Activated naive CD4-positive, alpha-beta T cell treated with anti-CD3 and anti-CD28 coated beads, Interleukin-2, amount 50 U/mL, for 24 hours (primary cell): ENCODE data around the gene ACOT2.
A peak's percentile ranks its signal among the peaks of the same experiment; 100 is the strongest.
"Not testable (repeated sequence)": the region's sequence is repeated elsewhere in the genome, so short reads cannot be mapped to it uniquely, and the experiment has no call there.

Experiments used
- H3K27ac Mint-ChIP-seq: one replicate; pipeline ENCODE4 v1.8.0; 2021; ENCODE audit warnings: mild to moderate bottlenecking, mixed read lengths
- H3K27me3 Mint-ChIP-seq: one replicate; pipeline ENCODE4 v1.8.0; 2021; ENCODE audit warnings: mixed read lengths
- H3K36me3 Mint-ChIP-seq: one replicate; pipeline ENCODE4 v1.8.0; 2021; ENCODE audit warnings: mixed read lengths
- H3K4me1 Mint-ChIP-seq: one replicate; pipeline ENCODE4 v1.8.0; 2021; ENCODE audit warnings: mixed read lengths
- H3K4me3 Mint-ChIP-seq: one replicate; pipeline ENCODE4 v1.8.0; 2021; ENCODE audit warnings: mild to moderate bottlenecking, mixed read lengths
- H3K9me3 Mint-ChIP-seq: one replicate; pipeline ENCODE4 v1.8.0; 2021; ENCODE audit warnings: mixed read lengths

ACOT2 gene

GRCh38 chr14:73590673-73591004, 21.6 kb downstream of the ACOT2 start:
- not testable (repeated sequence) for H3K4me1 Mint-ChIP-seq, H3K9me3 Mint-ChIP-seq, H3K27ac Mint-ChIP-seq, H3K27me3 Mint-ChIP-seq, H3K4me3 Mint-ChIP-seq, H3K36me3 Mint-ChIP-seq

- Mint-ChIP-seq H3K27me3 (no peaks in the 10 kb centered on the region), H3K4me3 (peak within 1 kb of the TSS; percentile 79), H3K36me3 (no peaks in the 10 kb centered on the region), H3K4me1 (peaks cover 5% of the 10 kb centered on the region), H3K27ac (peak within 1 kb of the TSS; percentile 46), H3K9me3 (no peaks in the 10 kb centered on the region)
These were observed 22.9 kb downstream of the ACOT2 start, which contains the start of gene ACOT4 for GRCh38 chr14:73591690-73592449. Gene ACOT4, plus strand, starts transcription at chr14:73591873. Its CDS starts 87 bp downstream, at chr14:73591960.

DNA sequence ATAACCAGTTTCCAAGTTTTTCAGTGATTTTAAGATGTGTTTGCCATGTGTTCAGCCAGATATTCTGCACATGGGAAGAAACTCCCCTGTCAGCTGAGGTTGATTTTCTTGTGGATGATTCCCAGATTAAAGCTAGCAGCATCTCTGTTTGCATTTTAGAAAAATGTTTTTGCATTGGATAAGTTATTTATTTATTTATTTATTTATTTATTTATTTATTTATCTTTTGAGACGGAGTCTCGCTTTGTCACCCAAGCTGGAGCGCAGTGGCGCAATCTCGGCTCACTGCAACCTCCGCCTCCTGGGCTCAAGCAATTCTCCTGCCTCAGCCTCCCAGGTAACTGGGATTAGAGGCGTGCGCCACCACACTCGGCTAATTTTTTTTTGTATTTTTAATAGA, 25.5 kb downstream of the ACOT2 start:
- Mint-ChIP-seq H3K9me3 (no peaks in the 10 kb centered on the region), H3K36me3 (no peaks in the 10 kb centered on the region), H3K27me3 (no peaks in the 10 kb centered on the region), H3K27ac (peak overlapping the region; percentile 30), H3K4me3 (no peak overlapping the region), H3K4me1 (peaks cover 5% of the 10 kb centered on the region)

GRCh38 chr14:73599499-73599898, 30.5 kb downstream of the ACOT2 start:
- H3K4me3 Mint-ChIP-seq: no peak overlapping the region
- no peak overlapping the region for H3K27ac Mint-ChIP-seq
- no peaks in the 10 kb centered on the region for H3K9me3 Mint-ChIP-seq

GRCh38 chr14:73602994-73603393, 34.0 kb downstream of the ACOT2 start:
- Mint-ChIP-seq H3K27me3 (no peaks in the 10 kb centered on the region), H3K4me3 (no peak overlapping the region), H3K9me3 (no peaks in the 10 kb centered on the region), H3K4me1 (no peaks in the 10 kb centered on the region), H3K36me3 (no peaks in the 10 kb centered on the region), H3K27ac (no peak overlapping the region)

More at GRCh38 chr14:73599499-73599898, 30.5 kb downstream of the ACOT2 start:
- Mint-ChIP-seq H3K4me1 (no peaks in the 10 kb centered on the region), H3K27me3 (no peaks in the 10 kb centered on the region), H3K36me3 (no peaks in the 10 kb centered on the region)

DNA sequence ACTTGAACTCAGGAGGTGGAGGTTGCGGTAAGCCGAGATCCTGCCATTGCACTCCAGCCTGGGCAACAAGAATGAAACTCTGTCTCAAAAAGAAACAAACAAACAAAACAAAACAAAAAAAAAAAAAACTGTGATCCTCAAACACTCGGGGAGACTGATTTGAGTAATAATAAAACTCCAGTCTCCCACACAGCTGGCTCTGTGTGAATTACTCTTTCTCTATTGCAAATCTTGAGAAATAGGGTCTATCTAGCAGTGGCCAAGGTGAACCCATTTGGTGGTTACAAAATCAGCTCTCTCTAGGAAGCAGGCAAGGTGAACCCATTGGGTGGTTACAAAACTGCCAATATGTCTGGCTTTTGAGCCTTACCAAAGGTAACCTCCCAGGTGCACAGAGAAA, 37.3 kb downstream of the ACOT2 start:
- Mint-ChIP-seq H3K4me3 (no peak overlapping the region), H3K27ac (no peak overlapping the region)

GRCh38 chr14:73607241-73607640, 38.2 kb downstream of the ACOT2 start:
- no peaks in the 10 kb centered on the region for H3K27me3 Mint-ChIP-seq
- H3K36me3 Mint-ChIP-seq: no peaks in the 10 kb centered on the region
- H3K4me1 Mint-ChIP-seq: no peaks in the 10 kb centered on the region
- H3K27ac Mint-ChIP-seq: no peak overlapping the region
- no peak overlapping the region for H3K4me3 Mint-ChIP-seq
- H3K9me3 Mint-ChIP-seq: no peaks in the 10 kb centered on the region

More for the DNA sequence above, 37.3 kb downstream of the ACOT2 start:
- Mint-ChIP-seq H3K4me1 (no peaks in the 10 kb centered on the region), H3K36me3 (no peaks in the 10 kb centered on the region), H3K9me3 (no peaks in the 10 kb centered on the region), H3K27me3 (no peaks in the 10 kb centered on the region)

- no peaks in the 10 kb centered on the region for H3K9me3 Mint-ChIP-seq
- H3K27ac Mint-ChIP-seq: no peak overlapping the region
- H3K4me1 Mint-ChIP-seq: peaks cover 4% of the 10 kb centered on the region
- H3K36me3 Mint-ChIP-seq: no peaks in the 10 kb centered on the region
- H3K27me3 Mint-ChIP-seq: no peaks in the 10 kb centered on the region
- no peak overlapping the region for H3K4me3 Mint-ChIP-seq
These were observed 41.7 kb downstream of the ACOT2 start for GRCh38 chr14:73610687-73611086.

- Mint-ChIP-seq H3K4me3 (peak within 1 kb of the TSS; percentile 88), H3K9me3 (no peaks in the 10 kb centered on the region), H3K36me3 (no peaks in the 10 kb centered on the region), H3K27me3 (no peaks in the 10 kb centered on the region), H3K27ac (peak within 1 kb of the TSS; percentile 65), H3K4me1 (peaks cover 4% of the 10 kb centered on the region)
These were observed 43.5 kb downstream of the ACOT2 start, which contains the start of gene ACOT6 for GRCh38 chr14:73612339-73613045. Gene ACOT6, plus strand, starts transcription at chr14:73612517. Its CDS starts 55 bp downstream, at chr14:73612572.

DNA sequence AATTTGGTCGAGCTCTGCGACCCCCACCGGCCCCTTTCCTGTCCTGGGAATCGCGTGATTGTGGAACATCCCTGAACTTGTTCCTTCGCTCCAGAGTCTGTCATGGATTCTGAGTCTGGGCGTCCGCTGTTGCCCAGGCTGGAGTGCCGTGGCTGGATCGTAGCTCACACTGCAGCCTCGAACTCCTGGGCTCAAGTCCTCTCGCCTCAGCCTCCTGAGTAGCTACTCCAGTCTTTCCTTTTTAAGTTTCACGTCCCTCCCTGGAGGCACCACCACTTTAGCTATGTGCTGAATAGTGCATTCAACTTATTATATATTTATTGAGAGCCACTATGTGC, 44.0 kb downstream of the ACOT2 start:
- H3K4me1 Mint-ChIP-seq: peaks cover 4% of the 10 kb centered on the region
- no peaks in the 10 kb centered on the region for H3K27me3 Mint-ChIP-seq
- no peaks in the 10 kb centered on the region for H3K36me3 Mint-ChIP-seq
- H3K9me3 Mint-ChIP-seq: no peaks in the 10 kb centered on the region
- peak overlapping the region; percentile 43 for H3K27ac Mint-ChIP-seq
- peak overlapping the region; percentile 88 for H3K4me3 Mint-ChIP-seq

DNA sequence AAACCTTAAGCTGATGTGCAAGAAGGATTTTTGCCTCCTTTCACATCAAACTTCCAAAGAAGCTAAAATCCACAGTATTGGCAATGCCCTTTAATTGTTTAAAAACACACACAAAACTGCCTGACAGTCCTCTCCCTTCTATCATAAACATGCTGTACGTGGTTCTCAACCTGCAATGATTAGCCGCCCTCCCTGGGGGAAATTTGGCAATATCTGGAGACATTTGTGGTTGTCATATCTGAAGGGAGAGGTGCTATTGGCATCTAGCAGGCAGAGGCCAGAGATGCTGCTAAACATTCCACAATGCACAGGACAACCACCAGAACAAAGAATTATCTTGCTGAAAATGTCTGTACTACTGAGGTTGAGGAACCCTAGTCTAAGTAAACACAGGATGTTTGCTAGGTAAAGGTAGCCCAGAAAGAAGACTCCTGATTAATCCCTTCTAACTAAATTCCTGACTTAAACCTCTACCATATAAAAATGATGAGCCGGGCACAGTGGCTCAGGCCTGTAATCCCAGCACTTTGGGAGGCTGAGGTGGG, 44.5 kb downstream of the ACOT2 start:
- Mint-ChIP-seq H3K36me3 (no peaks in the 10 kb centered on the region), H3K9me3 (no peaks in the 10 kb centered on the region), H3K4me3 (peak overlapping the region; percentile 88), H3K4me1 (peaks cover 4% of the 10 kb centered on the region), H3K27me3 (no peaks in the 10 kb centered on the region), H3K27ac (no peak overlapping the region)

GRCh38 chr14:73616831-73617230, 47.8 kb downstream of the ACOT2 start:
- Mint-ChIP-seq H3K4me1 (peaks cover 4% of the 10 kb centered on the region), H3K4me3 (no peak overlapping the region), H3K36me3 (no peaks in the 10 kb centered on the region), H3K9me3 (no peaks in the 10 kb centered on the region), H3K27ac (no peak overlapping the region), H3K27me3 (no peaks in the 10 kb centered on the region)

DNA sequence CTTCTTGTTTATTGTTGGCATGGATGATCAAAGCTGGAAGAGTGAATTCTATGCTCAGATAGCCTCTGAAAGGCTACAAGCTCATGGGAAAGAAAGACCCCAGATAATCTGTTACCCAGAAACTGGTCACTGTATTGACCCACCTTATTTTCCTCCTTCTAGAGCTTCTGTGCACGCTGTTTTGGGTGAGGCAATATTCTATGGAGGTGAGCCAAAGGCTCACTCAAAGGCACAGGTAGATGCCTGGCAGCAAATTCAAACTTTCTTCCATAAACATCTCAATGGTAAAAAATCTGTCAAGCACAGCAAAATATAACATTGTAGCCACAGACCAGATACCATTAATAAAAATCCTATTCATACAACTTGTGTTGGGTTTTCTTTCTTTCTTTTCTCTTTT, 50.5 kb downstream of the ACOT2 start:
- H3K4me3 Mint-ChIP-seq: no peak overlapping the region

DNA sequence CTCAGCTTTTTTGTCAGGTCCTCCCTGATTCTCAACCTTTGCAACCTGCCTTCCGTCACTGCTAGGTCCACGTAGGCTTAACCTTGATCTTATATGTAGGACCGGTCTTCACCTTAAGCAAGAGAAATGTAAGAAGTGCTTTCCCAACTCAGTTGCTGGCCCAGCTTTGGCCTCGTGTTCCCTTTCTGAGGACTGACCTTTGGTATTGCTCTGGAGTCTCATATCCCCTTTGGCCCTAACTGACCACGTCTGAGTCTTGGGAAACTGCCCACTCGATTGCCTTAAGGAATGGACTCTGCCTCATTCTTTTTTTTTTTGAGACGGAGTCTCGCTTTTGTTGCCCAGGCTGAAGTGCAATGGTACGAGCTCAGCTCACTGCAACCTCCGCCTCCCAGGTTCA, 51.3 kb downstream of the ACOT2 start:
- Mint-ChIP-seq H3K36me3 (no peaks in the 10 kb centered on the region), H3K27me3 (peaks cover 1% of the 10 kb centered on the region), H3K4me3 (no peak overlapping the region), H3K9me3 (no peaks in the 10 kb centered on the region), H3K4me1 (no peaks in the 10 kb centered on the region), H3K27ac (no peak overlapping the region)

More for the DNA sequence above, 50.5 kb downstream of the ACOT2 start:
- Mint-ChIP-seq H3K27ac (no peak overlapping the region), H3K4me1 (no peaks in the 10 kb centered on the region), H3K27me3 (peaks cover 1% of the 10 kb centered on the region), H3K9me3 (no peaks in the 10 kb centered on the region), H3K36me3 (no peaks in the 10 kb centered on the region)

DNA sequence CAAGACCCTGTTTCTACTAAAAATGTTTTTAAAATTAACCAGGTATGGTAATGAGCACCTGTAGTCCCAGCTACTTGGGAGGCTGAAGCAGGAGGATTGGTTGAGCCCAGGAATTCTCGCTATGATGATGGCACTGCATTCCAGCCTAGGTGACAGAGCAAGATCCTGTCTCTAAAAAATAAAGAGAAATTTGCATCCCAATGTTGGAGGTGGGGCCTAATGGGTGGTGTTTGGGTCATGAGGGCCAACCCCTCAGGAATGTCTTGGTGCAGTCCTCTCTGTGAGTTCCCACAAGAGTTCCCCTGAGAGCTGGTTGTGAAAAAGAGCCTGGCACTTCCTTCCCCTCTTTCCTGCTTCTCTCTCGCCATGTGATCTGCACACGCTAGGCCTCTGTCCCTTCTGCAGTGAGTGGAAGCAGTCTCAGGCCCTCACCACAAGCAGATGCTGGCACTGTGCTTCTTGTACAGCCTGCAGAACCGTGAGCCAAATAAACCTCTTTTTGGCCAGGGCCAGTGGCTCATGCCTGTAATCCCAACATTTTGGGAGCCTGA, 54.6 kb downstream of the ACOT2 start:
- Mint-ChIP-seq H3K36me3 (no peaks in the 10 kb centered on the region), H3K9me3 (no peaks in the 10 kb centered on the region)

More for the DNA sequence above, 54.6 kb downstream of the ACOT2 start:
- Mint-ChIP-seq H3K4me3 (no peak overlapping the region), H3K27ac (no peak overlapping the region), H3K27me3 (peaks cover 1% of the 10 kb centered on the region), H3K4me1 (no peaks in the 10 kb centered on the region)
